Measurements from ENCODE around the gene ABCD3.

DNA sequence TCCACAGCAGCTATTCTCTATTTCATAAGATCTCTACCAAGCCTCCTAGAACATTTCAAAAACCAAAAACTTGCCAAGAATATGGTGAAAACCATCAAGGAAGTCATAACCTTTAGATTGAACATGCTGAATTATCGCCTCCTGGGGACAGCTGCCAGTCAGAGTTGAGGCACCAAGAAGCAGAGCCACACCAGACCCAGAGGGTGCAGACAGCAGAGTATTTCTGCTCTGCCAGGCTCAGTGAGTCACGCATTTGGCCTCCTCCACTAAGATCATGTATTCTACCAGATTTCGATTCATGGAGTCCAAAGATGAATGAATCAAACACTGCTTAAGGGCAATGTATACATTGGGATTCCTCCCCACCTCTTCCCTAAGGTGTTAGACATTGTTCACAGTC lies 121.3 kb downstream of the ABCD3 start:
- TF ChIP-seq, protein P1, sequence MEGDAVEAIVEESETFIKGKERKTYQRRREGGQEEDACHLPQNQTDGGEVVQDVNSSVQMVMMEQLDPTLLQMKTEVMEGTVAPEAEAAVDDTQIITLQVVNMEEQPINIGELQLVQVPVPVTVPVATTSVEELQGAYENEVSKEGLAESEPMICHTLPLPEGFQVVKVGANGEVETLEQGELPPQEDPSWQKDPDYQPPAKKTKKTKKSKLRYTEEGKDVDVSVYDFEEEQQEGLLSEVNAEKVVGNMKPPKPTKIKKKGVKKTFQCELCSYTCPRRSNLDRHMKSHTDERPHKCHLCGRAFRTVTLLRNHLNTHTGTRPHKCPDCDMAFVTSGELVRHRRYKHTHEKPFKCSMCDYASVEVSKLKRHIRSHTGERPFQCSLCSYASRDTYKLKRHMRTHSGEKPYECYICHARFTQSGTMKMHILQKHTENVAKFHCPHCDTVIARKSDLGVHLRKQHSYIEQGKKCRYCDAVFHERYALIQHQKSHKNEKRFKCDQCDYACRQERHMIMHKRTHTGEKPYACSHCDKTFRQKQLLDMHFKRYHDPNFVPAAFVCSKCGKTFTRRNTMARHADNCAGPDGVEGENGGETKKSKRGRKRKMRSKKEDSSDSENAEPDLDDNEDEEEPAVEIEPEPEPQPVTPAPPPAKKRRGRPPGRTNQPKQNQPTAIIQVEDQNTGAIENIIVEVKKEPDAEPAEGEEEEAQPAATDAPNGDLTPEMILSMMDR (IDR thresholded peaks at IDR 0.05): no peak
- TF ChIP-seq POLR2A (IDR thresholded peaks at IDR 0.05) (no peak), EP300 (IDR thresholded peaks at IDR 0.05) (no peak)

Data from gastroesophageal sphincter (tissue), 3 donors.